ENCODE measurements around the gene ARID5B. TPM values are rescaled to one million over a fixed set of nuclear protein-coding genes. Genes with fewer than 3 reads are reported as not detected.

ARID5B gene
- polyA plus RNA-seq, 1 donor from 2014 or later: 2.1 TPM

DNA sequence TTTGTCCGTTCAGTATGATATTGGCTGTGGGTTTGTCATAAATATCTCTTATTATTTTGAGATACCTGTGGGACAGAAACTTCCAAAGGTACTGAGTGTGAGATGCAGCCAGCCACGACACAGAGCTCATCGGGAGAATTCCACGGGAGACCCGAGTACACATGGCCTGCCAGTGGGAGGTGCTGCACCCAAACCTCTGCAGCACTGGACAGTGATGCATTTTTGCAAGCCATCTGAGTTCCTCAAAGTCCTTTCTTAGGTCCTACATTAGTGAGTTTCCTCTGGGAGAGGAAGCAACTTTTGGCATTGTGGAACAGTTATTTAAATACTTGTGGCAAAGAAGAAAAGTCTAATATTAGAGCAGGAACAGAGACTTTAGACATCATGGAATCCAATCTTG lies 77.5 kb downstream of the ARID5B start:
- Histone ChIP-seq H4K20me1 (ENCODE audit: insufficient read depth) (no peaks in the 10 kb centered on the region), H3K4me3 (ENCODE audit: low read length) (no peak overlapping the region), H3F3A (ENCODE audit: insufficient read depth, low read length, poor library complexity, severe bottlenecking) (no peaks in the 10 kb centered on the region), H2AFZ (ENCODE audit: low read depth, low read length) (no peak overlapping the region), H3K79me2 (replicated peaks; ENCODE audit: insufficient read depth, low read length) (no peaks in the 10 kb centered on the region), H3K4me2 (ENCODE audit: low read length) (no peak overlapping the region), H3K9ac (ENCODE audit: low read length) (no peak overlapping the region), H3K9me3 (ENCODE audit: low read length) (no peaks in the 10 kb centered on the region), H3K27ac (ENCODE audit: low read length) (no peak overlapping the region), H3K9me2 (ENCODE audit: insufficient read depth, low read length) (no peaks in the 10 kb centered on the region), H3K27me3 (ENCODE audit: insufficient read depth, low read depth, low read length) (no peaks in the 10 kb centered on the region), H3K36me3 (ENCODE audit: insufficient read depth, low read length) (no peaks in the 10 kb centered on the region)
- TF ChIP-seq EZH2 (IDR thresholded peaks at IDR 0.05; ENCODE audit: borderline replicate concordance, insufficient read depth, low read length, poor library complexity, severe bottlenecking) (no peak), RAD21 (conservative IDR thresholded peaks at IDR 0.05) (no peak), MXI1 (conservative IDR thresholded peaks at IDR 0.05; ENCODE audit: poor library complexity, severe bottlenecking) (no peak), TAF1 (IDR thresholded peaks at IDR 0.05; ENCODE audit: low read depth) (no peak), EP300 (conservative IDR thresholded peaks at IDR 0.05; ENCODE audit: poor library complexity, severe bottlenecking) (no peak), SMC3 (conservative IDR thresholded peaks at IDR 0.05; ENCODE audit: poor library complexity) (no peak), POLR2AphosphoS5 (IDR thresholded peaks at IDR 0.05) (no peak)
- TF ChIP-seq, protein P1, sequence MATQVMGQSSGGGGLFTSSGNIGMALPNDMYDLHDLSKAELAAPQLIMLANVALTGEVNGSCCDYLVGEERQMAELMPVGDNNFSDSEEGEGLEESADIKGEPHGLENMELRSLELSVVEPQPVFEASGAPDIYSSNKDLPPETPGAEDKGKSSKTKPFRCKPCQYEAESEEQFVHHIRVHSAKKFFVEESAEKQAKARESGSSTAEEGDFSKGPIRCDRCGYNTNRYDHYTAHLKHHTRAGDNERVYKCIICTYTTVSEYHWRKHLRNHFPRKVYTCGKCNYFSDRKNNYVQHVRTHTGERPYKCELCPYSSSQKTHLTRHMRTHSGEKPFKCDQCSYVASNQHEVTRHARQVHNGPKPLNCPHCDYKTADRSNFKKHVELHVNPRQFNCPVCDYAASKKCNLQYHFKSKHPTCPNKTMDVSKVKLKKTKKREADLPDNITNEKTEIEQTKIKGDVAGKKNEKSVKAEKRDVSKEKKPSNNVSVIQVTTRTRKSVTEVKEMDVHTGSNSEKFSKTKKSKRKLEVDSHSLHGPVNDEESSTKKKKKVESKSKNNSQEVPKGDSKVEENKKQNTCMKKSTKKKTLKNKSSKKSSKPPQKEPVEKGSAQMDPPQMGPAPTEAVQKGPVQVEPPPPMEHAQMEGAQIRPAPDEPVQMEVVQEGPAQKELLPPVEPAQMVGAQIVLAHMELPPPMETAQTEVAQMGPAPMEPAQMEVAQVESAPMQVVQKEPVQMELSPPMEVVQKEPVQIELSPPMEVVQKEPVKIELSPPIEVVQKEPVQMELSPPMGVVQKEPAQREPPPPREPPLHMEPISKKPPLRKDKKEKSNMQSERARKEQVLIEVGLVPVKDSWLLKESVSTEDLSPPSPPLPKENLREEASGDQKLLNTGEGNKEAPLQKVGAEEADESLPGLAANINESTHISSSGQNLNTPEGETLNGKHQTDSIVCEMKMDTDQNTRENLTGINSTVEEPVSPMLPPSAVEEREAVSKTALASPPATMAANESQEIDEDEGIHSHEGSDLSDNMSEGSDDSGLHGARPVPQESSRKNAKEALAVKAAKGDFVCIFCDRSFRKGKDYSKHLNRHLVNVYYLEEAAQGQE (IDR thresholded peaks at IDR 0.05; ENCODE audit: borderline replicate concordance): no peak

DNA sequence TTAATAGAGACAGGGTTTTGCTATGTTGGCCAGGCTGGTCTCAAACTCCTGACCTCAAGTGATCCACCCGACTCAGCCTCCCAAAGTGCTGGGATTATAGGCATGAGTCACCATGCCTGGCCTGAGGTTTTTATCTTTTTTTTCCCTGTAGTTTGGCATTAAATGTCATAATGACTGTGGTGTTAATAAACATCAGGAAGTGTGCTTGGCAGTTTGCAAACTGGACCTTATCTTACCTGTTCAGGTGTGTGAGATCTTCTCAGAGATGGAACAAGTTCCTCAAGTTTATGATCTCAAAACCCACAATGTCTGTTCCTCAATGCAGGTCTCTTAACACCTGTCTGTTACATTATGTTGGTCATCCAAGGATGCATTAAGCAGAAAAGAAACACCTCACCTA lies 80.0 kb downstream of the ARID5B start:
- Histone ChIP-seq H3K27me3 (ENCODE audit: insufficient read depth, low read depth, low read length) (no peaks in the 10 kb centered on the region), H3K79me2 (replicated peaks; ENCODE audit: insufficient read depth, low read length) (no peaks in the 10 kb centered on the region), H3F3A (ENCODE audit: insufficient read depth, low read length, poor library complexity, severe bottlenecking) (no peaks in the 10 kb centered on the region), H3K9me2 (ENCODE audit: insufficient read depth, low read length) (no peaks in the 10 kb centered on the region), H3K36me3 (ENCODE audit: insufficient read depth, low read length) (no peaks in the 10 kb centered on the region), H3K9ac (ENCODE audit: low read length) (no peak overlapping the region), H3K9me3 (ENCODE audit: low read length) (no peaks in the 10 kb centered on the region), H2AFZ (ENCODE audit: low read depth, low read length) (no peak overlapping the region), H3K4me3 (ENCODE audit: low read length) (no peak overlapping the region), H3K4me2 (ENCODE audit: low read length) (no peak overlapping the region), H4K20me1 (ENCODE audit: insufficient read depth) (no peaks in the 10 kb centered on the region), H3K27ac (ENCODE audit: low read length) (no peak overlapping the region)
- TF ChIP-seq EZH2 (IDR thresholded peaks at IDR 0.05; ENCODE audit: borderline replicate concordance, insufficient read depth, low read length, poor library complexity, severe bottlenecking): no peak
- no peak for TF ChIP-seq RAD21 (conservative IDR thresholded peaks at IDR 0.05)
- TF ChIP-seq EP300 (conservative IDR thresholded peaks at IDR 0.05; ENCODE audit: poor library complexity, severe bottlenecking): no peak
- TF ChIP-seq POLR2AphosphoS5 (IDR thresholded peaks at IDR 0.05): no peak
- TF ChIP-seq MXI1 (conservative IDR thresholded peaks at IDR 0.05; ENCODE audit: poor library complexity, severe bottlenecking): no peak
- no peak for TF ChIP-seq SMC3 (conservative IDR thresholded peaks at IDR 0.05; ENCODE audit: poor library complexity)
- TF ChIP-seq, protein P2, sequence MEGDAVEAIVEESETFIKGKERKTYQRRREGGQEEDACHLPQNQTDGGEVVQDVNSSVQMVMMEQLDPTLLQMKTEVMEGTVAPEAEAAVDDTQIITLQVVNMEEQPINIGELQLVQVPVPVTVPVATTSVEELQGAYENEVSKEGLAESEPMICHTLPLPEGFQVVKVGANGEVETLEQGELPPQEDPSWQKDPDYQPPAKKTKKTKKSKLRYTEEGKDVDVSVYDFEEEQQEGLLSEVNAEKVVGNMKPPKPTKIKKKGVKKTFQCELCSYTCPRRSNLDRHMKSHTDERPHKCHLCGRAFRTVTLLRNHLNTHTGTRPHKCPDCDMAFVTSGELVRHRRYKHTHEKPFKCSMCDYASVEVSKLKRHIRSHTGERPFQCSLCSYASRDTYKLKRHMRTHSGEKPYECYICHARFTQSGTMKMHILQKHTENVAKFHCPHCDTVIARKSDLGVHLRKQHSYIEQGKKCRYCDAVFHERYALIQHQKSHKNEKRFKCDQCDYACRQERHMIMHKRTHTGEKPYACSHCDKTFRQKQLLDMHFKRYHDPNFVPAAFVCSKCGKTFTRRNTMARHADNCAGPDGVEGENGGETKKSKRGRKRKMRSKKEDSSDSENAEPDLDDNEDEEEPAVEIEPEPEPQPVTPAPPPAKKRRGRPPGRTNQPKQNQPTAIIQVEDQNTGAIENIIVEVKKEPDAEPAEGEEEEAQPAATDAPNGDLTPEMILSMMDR (IDR thresholded peaks at IDR 0.05; ENCODE audit: poor library complexity, severe bottlenecking): no peak
- no peak for TF ChIP-seq TAF1 (IDR thresholded peaks at IDR 0.05; ENCODE audit: low read depth)
- TF ChIP-seq, protein P1 (IDR thresholded peaks at IDR 0.05; ENCODE audit: borderline replicate concordance): no peak

Data from neural cell (in vitro differentiated cells).